Cardiac muscle cell (in vitro differentiated cells and primary cell): Measurements from ENCODE around the gene CCPG1. TPM values are rescaled to one million over a fixed set of nuclear protein-coding genes. Genes with fewer than 3 reads are reported as not detected.

Source experiments
- DNase-seq, 2 donors: peaks; one replicate each; pipeline versions ENCODE4 v3.0.0 to v3.0.0-alpha.2; 2010 to 2017; ENCODE audit warnings: low read depth in 1 of 2, low spot score in 1 of 2
- H3K27ac ChIP-seq: fragments of 200-600 bp; sonication (generic); 2 replicates; pipeline ENCODE4 v1.5.1; 2016
- H3K27me3 ChIP-seq: fragments of 200-600 bp; sonication (generic); 2 replicates; pipeline ENCODE4 v1.6.0; 2016; ENCODE audit warnings: control low read depth
- H3K36me3 ChIP-seq: fragments of 200-600 bp; sonication (generic); 2 replicates; pipeline ENCODE4 v1.5.1; 2016; ENCODE audit warnings: control low read depth
- H3K4me1 ChIP-seq: fragments of 200-600 bp; sonication (generic); 2 replicates; pipeline ENCODE4 v1.8.1; 2017; ENCODE audit warnings: low read depth, mild to moderate bottlenecking, mixed run types
- H3K4me3 ChIP-seq: fragments of 200-600 bp; sonication (generic); 2 replicates; pipeline ENCODE4 v1.5.1; 2016; ENCODE audit warnings: mild to moderate bottlenecking
- H3K9me3 ChIP-seq: fragments of 200-600 bp; sonication (generic); 2 replicates; pipeline ENCODE4 v1.5.1; 2017; ENCODE audit warnings: low read depth, mild to moderate bottlenecking, control low read depth
- polyA plus RNA-seq: library from polyadenylated mRNA; unstranded; fragments of >200 nt; fragmentation: Nextera tagmentation; extraction: Ambion mirVana; gene quantifications from 2 replicates; pipeline ENCODE4 v1.2.1, GENCODE V29; 2016
- total RNA-seq: library from RNA; depleted of rRNA; stranded (reverse); fragments of >200 nt; gene quantifications from 2 replicates; pipeline ENCODE4 v1.2.3, GENCODE V29; 2016
- TF ChIP-seq, protein P1 (sequence below): IDR thresholded peaks from 2 replicates; pipeline ENCODE4 v1.5.1; 2012; ENCODE audit warnings: low read depth, mild to moderate bottlenecking, low read length

CCPG1 gene
- total and polyA plus RNA-seq, 2 experiments from 2014 or later = 25.1 to 34.1 TPM

DNA sequence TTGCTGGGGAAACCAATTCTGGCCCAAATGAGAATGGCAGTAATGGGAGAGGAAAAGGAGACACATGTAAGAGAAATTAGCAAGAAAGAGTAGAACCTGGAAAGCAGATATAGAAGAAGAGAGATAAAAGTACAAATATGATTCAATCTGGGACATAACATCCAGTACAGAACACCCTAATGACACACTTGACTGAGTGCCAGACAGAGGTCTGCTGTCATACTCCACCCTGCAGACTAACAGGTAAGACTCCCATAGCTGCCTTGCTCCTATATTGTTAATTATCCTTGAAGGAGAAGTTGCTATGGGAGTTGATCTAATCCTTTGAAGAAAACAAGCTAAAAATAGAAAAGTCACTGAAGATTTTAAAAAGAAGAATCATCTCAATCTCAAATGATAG, 21.1 kb downstream of the CCPG1 start:
- DNase-seq = no peak
- no peak overlapping the region for H3K27ac ChIP-seq
- H3K36me3 ChIP-seq = peaks cover 6% of the 10 kb centered on the region
- no peak overlapping the region for H3K4me3 ChIP-seq
- H3K4me1 ChIP-seq = no peaks in the 10 kb centered on the region
- TF ChIP-seq, protein P1, sequence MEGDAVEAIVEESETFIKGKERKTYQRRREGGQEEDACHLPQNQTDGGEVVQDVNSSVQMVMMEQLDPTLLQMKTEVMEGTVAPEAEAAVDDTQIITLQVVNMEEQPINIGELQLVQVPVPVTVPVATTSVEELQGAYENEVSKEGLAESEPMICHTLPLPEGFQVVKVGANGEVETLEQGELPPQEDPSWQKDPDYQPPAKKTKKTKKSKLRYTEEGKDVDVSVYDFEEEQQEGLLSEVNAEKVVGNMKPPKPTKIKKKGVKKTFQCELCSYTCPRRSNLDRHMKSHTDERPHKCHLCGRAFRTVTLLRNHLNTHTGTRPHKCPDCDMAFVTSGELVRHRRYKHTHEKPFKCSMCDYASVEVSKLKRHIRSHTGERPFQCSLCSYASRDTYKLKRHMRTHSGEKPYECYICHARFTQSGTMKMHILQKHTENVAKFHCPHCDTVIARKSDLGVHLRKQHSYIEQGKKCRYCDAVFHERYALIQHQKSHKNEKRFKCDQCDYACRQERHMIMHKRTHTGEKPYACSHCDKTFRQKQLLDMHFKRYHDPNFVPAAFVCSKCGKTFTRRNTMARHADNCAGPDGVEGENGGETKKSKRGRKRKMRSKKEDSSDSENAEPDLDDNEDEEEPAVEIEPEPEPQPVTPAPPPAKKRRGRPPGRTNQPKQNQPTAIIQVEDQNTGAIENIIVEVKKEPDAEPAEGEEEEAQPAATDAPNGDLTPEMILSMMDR = no peak
- no peaks in the 10 kb centered on the region for H3K27me3 ChIP-seq
- no peaks in the 10 kb centered on the region for H3K9me3 ChIP-seq

DNA sequence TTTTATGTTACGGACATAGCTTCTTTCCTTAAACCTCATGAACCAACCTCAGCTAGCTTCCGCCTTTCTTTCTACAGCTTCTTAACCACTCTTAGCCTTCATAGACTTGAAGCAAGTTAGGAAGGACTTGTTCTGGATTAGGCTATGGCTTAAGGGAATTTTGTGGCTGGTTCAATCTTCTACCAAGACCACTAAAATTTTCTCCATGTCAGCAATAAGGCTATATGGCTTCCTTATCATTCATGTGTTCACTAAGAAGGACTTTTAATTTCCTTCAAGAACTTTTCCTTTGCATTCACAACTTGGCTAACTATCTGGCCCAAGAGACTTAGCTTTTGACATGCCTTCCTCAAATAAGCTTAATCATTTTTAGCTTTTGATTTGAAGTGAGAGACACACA, 24.5 kb downstream of the CCPG1 start:
- peaks cover 8% of the 10 kb centered on the region for H3K36me3 ChIP-seq
- H3K4me3 ChIP-seq = no peak overlapping the region
- TF ChIP-seq, protein P1 = no peak
- no peak for DNase-seq
- H3K4me1 ChIP-seq = no peaks in the 10 kb centered on the region
- no peak overlapping the region for H3K27ac ChIP-seq
- no peaks in the 10 kb centered on the region for H3K27me3 ChIP-seq
- no peaks in the 10 kb centered on the region for H3K9me3 ChIP-seq

DNA sequence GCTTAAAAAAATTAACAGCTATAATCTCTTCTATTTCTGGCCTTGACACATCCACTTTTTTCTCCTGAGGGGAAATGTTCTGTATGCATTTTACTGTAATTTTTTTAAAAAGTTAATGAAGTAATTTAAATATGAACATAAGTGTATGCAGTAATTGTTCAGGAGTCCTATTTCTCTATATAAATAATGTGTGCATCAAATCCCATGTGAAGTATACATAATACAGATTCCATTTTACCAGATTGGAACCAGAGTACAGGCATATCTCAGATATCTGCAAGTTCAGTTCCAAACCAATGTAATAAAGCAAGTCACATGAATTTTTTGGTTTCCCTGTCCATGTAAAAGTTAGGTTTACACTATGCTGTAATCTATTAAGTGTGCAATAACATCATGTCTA, 26.6 kb downstream of the CCPG1 start:
- H3K9me3 ChIP-seq = no peaks in the 10 kb centered on the region
- TF ChIP-seq, protein P1 = no peak
- H3K27me3 ChIP-seq = no peaks in the 10 kb centered on the region
- no peak overlapping the region for H3K27ac ChIP-seq
- H3K4me1 ChIP-seq = no peaks in the 10 kb centered on the region
- DNase-seq = no peak
- H3K36me3 ChIP-seq = peaks cover 9% of the 10 kb centered on the region
- H3K4me3 ChIP-seq = no peak overlapping the region

DNA sequence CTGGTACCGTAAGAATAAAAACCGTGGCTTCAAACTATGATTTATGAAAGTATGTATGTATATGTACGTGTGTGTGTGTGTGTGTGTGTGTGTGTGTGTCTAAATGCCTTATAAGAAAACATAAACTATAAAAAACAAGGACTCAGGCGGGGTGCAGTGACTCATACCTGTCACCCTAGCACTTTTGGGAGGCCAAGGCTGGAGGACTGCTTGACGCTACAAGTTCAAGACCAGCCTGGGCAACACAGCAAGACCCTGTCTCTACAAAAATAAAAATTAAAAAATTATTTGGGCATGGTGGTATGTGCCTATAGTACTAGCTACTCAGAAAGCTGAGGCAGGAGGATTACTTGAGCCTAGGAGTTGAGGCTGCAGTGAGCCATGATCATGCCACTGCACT, 29.1 kb downstream of the CCPG1 start:
- peaks cover 13% of the 10 kb centered on the region for H3K36me3 ChIP-seq
- no peak for DNase-seq
- no peaks in the 10 kb centered on the region for H3K27me3 ChIP-seq
- H3K4me3 ChIP-seq = no peak overlapping the region
- no peaks in the 10 kb centered on the region for H3K4me1 ChIP-seq
- TF ChIP-seq, protein P1 = no peak
- H3K27ac ChIP-seq = no peak overlapping the region
- H3K9me3 ChIP-seq = no peaks in the 10 kb centered on the region

DNA sequence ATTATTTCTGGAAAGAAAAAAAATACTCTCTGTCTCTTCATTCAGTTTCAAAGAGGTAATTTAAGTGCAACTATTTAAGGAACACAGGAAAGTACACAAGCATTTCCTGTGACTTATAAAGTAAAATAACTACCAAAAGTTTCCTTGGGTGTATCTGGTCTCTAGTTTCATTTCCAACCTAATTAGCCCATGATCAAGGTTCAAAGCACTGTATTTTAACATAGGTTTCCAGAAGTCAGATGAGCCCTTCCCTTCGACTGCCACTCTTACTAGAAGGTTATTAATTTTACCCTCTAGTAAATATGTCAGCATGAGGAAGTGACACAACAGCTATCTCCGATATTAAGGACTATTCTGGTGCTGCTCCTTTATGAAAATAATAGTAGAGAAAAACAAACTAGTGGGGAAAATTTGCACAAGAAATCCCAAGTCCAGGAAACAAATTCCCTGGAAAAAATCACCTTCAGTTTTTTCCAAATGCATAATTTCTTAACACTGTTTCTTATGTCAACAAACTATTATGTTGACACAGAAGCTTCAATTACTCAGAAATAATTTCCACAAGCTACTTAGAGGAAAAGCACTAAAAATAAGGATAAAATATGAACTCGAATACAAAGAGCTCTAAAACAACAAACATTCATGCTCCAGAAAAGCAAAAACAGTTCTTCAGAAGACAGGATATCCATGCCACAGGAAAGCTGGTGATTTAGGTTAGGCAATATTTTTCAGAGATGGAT, 35.3 kb downstream of the CCPG1 start:
- H3K36me3 ChIP-seq = peaks cover 28% of the 10 kb centered on the region
- H3K9me3 ChIP-seq = no peaks in the 10 kb centered on the region
- no peaks in the 10 kb centered on the region for H3K4me1 ChIP-seq
- H3K27me3 ChIP-seq = no peaks in the 10 kb centered on the region
- DNase-seq = no peak
- TF ChIP-seq, protein P1 = no peak
- no peak overlapping the region for H3K4me3 ChIP-seq
- no peak overlapping the region for H3K27ac ChIP-seq
